ENCODE data around the gene COX15.
"Not testable (repeated sequence)": the region's sequence is repeated elsewhere in the genome, so short reads cannot be mapped to it uniquely, and the experiment has no call there.

- not testable (repeated sequence) for TF ChIP-seq CTCF, POLR2A, EP300 (IDR thresholded peaks at IDR 0.05)
Observed at GRCh38 chr10:99746166-99746565, 14.2 kb upstream of the COX15 start.
